AG08396 (cell line): ENCODE measurements around the gene DUSP6.
"Not testable (repeated sequence)": the region's sequence is repeated elsewhere in the genome, so short reads cannot be mapped to it uniquely, and the experiment has no call there.

ENCODE experiments used
- DNase-seq: peaks from one replicate; pipeline ENCODE4 v3.0.0; 2012; ENCODE audit warnings: low spot score, mixed read lengths

The DUSP6 gene

DNA sequence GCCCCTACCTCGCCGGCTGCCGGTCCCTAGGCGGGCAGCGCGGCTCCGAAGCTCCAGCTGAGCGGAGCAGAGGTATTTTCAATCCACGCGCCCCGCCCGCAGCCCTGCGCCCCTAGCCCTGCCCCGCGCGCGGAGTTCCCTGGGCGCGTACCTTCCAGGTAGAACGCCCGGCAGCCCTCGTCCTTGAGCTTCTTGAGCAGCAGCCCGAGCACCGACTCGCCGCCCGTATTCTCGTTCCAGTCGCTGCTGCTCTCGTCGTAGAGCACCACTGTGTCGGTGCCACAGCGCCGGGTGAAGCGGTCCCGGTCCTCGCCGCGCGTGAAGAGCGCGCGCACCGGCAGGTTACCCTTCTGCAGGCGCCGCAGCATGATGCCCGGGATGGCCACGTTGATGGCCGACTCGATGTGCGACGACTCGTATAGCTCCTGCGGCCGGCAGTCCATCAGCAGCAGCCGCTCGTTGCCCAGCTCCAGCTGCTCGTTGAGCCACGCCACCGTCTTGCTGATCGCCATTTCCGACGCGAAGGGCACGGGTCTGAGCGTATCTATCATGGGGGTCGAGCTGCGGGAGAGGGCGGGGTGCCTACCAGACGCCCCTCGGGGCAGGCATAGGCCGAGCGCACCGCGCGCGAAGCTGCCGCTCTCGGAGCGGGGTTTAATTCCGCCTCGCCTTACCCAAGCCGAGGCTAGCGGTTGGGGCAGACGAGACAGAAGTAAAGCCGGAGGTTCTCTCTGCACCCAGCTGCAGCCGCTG is 636 bp downstream of the DUSP6 start:
- DNase-seq, result peak; percentile 45

DNA sequence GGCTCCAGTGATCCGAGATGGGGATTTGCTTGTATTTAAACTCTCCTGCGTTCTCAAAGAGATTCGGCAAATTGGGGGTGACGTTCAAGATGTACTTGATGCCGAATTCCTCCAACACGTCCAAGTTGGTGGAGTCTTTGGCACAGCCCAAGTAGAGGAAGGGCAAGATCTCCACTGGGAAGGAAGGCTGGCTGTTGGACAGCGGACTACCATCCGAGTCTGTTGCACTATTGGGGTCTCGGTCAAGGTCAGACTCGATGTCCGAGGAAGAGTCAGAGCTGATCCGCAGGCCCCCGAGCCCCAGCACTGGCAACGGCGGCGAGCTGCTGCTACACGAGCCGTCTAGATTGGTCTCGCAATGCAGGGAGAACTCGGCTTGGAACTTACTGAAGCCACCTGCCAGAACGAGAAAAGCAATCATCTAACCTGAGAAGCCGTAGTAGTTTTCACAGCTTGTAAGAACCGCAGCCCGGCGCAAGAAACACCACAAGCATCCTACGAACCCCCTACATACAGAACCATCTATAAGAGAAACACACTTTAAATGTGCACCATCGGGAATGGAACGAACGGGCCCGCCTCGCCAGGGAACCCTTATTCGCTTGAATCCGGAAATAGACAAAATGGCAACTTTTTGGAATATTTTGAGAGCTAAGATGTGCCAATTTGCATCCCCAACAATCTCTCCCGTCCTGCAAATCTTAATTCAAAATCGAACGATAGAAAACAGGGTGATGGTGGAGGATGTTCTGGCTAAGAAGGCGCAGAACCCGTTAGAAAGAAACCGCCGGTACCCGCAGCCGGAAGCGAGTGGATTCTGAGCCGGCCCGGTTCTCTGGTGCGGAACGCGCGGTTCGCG is 1.4 kb downstream of the DUSP6 start:
- no peak for DNase-seq

- DNase-seq, result no peak
These were observed 2.1 kb downstream of the DUSP6 start for GRCh38 chr12:89350260-89350629.

DNA sequence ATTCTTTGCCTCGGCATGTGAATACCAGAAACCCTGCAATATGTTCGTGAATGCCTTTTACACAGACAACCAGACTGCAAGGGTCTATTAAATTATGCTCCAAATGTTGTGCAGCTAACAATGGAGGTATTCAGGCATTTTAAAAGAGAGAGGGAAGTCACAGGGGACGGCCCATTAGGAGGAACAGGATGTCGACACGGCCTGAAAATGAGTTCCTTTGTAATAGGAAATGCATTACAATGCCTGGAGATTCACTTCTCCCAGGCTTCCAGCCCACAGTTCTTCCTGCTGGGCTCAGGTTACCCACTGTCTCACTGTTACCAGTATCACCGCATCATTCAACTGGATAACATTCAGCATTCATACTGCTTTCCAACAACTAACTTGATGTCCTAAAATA is 2.5 kb downstream of the DUSP6 start:
- peak; percentile 58 for DNase-seq

- DNase-seq, result no peak
These were observed 3.2 kb downstream of the DUSP6 start for GRCh38 chr12:89348894-89349699.

GRCh38 chr12:89347325-89347829 is 4.9 kb downstream of the DUSP6 start:
- DNase-seq, result no peak

DNA sequence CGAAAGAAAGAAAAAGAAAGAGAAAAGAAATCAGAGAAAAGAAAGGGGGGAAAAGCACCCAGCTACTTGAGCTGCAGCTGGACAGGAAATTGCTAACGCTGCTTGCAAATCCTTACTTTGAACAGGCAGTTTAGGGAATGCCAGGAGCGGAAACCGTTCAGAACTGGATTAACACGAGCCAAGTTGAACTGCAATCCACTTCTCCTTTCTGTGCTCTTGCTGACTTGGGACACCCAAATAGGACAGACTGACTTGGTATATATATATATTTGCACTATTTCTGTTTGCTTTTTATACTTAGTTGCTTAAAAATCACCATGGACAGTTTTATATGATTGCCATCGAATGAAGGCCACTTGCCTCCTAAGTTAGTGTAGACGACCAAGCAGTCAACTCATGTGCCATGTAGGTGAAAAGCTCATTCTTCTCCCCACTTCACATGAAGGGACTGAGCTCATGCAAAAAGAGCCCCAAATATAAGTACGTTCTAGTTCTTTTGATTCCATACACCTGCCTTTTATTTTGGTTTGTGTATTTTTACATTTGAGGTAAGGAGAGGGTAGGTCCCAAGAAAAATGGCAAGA is 5.5 kb downstream of the DUSP6 start:
- no peak for DNase-seq

- no peak for DNase-seq
These were observed 6.2 kb downstream of the DUSP6 start for GRCh38 chr12:89345830-89346740.

- DNase-seq, result no peak
These were observed 6.9 kb downstream of the DUSP6 start for GRCh38 chr12:89345376-89345775.

GRCh38 chr12:89344862-89345202 is 7.5 kb downstream of the DUSP6 start:
- no peak for DNase-seq

- no peak for DNase-seq
These were observed 8.0 kb downstream of the DUSP6 start for GRCh38 chr12:89344043-89344861.

GRCh38 chr12:89343127-89343526 is 9.2 kb downstream of the DUSP6 start:
- no peak for DNase-seq

- DNase-seq, result no peak
These were observed 11.4 kb downstream of the DUSP6 start for GRCh38 chr12:89340861-89341260.

- no peak for DNase-seq
These were observed 12.8 kb downstream of the DUSP6 start for GRCh38 chr12:89339526-89339925.

GRCh38 chr12:89337136-89337535 is 15.2 kb downstream of the DUSP6 start:
- DNase-seq, result not testable (repeated sequence)

DNA sequence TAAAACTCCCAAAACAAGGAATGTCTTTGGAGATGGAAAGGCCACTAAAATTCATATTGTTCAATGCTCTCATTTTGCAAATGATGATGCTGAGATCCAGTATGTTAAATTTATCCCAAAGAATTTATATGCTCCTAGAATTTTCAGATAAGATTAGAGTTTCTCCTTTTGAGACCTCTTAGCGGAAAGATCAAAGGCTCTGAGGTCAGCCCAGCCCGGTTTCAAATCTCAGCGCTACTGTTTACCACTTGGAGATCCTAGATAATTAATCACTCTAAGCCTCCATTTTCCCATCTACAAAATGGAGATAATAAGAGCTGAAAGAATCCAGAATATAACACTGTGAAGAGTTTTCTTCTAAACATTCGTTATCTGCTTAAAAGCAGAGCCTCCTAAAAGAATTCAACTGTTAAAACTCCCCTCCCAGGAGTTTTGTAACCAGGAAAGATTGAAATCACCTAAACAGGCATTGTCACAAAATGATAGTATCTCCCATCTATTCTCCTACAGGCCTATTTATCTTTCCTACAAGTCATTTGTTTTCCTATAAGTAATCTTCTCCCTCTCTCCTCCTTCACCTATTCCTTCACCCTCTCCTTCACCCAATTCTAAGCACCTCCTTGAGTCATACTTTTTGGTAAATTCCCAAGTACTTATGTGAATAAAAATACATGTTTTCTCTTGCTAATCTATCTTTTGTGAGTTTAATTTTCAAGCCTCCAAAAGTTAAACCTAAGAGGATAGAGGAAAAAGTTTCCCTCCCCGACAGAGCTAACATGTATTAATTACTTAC is 16.7 kb downstream of the DUSP6 start:
- DNase-seq, result no peak

DNA sequence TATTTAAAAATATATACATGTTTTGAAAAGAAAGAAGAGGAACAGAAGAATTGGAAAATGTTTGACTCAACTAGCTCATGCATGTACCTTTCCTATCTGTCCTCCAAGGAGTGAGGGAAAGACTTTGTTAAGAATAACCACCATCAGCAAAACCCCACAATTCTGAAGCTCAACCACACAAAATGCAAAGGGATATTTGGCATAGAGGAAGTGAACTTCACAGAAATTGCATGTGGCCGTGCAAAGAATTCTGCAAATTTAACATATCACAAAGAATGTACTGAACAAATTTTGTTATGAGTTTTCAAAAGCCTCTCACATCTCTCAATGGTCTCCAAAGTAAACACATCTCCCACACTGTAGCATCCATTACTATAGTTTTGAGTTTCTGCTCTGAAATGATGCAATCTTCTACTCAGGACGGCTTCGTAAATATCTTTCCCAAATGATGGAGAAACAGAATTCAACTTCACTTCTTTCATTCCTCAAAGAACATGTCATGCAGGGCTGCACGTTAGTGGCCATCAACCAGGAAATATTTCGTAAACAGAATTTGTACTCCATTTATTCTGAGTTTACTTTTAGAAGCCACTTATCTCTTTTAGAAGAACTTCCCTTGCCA is 17.6 kb downstream of the DUSP6 start:
- DNase-seq, result peak; percentile 33

DNA sequence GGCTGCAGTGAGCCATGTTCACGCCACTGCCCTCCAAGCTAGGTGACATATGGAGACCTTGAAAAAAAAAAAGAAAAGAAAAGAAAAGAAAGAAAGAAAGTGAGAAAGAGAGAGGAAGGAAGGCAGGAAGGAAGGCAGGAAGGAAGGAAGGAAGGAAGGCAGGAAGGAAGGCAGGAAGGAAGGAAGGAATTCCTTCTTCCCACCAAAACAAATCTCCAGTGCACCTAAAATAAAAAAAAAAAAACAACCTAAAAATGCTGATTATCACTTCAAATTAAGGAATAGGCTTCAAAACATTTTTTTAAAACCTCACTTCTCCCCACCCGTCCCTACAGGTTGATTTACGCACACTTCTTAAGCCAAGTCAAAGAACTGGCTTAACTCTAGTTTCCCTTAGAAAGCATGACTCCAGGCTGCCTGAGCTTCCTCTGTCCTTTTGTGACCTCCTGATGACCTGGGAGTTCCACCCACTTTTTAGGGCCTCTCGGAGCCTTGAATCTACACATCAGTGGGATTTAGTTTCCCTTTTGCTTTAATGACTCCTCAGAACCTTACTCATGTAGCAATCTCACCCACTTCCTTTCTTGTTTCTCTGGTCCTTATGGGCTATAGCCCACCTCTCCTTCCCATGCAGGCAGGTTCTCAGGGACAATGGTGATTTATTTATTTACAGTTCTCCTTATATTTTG is 18.6 kb downstream of the DUSP6 start:
- no peak for DNase-seq
